GM18502 (cell line): ENCODE measurements around the gene COP1.
"Not testable (repeated sequence)": the region's sequence is repeated elsewhere in the genome, so short reads cannot be mapped to it uniquely, and the experiment has no call there.

Experiments
- ATAC-seq: cut with Tn5 transposase; IDR thresholded peaks from one replicate; pipeline ENCODE4 v1.9.1; 2021; ENCODE audit warnings: mild to moderate bottlenecking; ENCODE audit not compliant: unreplicated experiment, poor library complexity

The COP1 gene

GRCh38 chr1:176141449-176141848 lies 65.6 kb downstream of the COP1 start:
- no peak for ATAC-seq

- no peak for ATAC-seq
Observed at GRCh38 chr1:176136891-176137290, 70.2 kb downstream of the COP1 start.

- ATAC-seq: no peak
Observed at GRCh38 chr1:176134666-176135065, 72.4 kb downstream of the COP1 start.

- no peak for ATAC-seq
Observed at GRCh38 chr1:176122282-176122681, 84.8 kb downstream of the COP1 start.

- peak; percentile 63 for ATAC-seq
Observed at GRCh38 chr1:176119549-176119948, 87.5 kb downstream of the COP1 start.

GRCh38 chr1:176118985-176119384 lies 88.1 kb downstream of the COP1 start:
- no peak for ATAC-seq

GRCh38 chr1:176111835-176112234 lies 95.3 kb downstream of the COP1 start:
- no peak for ATAC-seq

- ATAC-seq: no peak
Observed at GRCh38 chr1:176110203-176110602, 96.9 kb downstream of the COP1 start.

- no peak for ATAC-seq
Observed at GRCh38 chr1:176102768-176103350, 104.2 kb downstream of the COP1 start.

GRCh38 chr1:176101951-176102642 lies 105.0 kb downstream of the COP1 start:
- ATAC-seq: no peak

- ATAC-seq: no peak
Observed at GRCh38 chr1:176098560-176098959, 108.5 kb downstream of the COP1 start.

- ATAC-seq: no peak
Observed at GRCh38 chr1:176096015-176096414, 111.1 kb downstream of the COP1 start.

GRCh38 chr1:176090766-176091165 lies 116.3 kb downstream of the COP1 start:
- ATAC-seq: no peak

GRCh38 chr1:176087746-176088145 lies 119.3 kb downstream of the COP1 start:
- ATAC-seq: not testable (repeated sequence)

GRCh38 chr1:176073524-176074157 lies 133.4 kb downstream of the COP1 start:
- ATAC-seq: peak; percentile 76

- ATAC-seq: no peak
Observed at GRCh38 chr1:176068901-176069300, 138.2 kb downstream of the COP1 start.

GRCh38 chr1:176068256-176068655 lies 138.8 kb downstream of the COP1 start:
- ATAC-seq: no peak

GRCh38 chr1:176066709-176067108 lies 140.4 kb downstream of the COP1 start:
- no peak for ATAC-seq

GRCh38 chr1:176058686-176059085 lies 148.4 kb downstream of the COP1 start:
- no peak for ATAC-seq

- no peak for ATAC-seq
Observed at GRCh38 chr1:176056312-176056711, 150.8 kb downstream of the COP1 start.

GRCh38 chr1:176055398-176055797 lies 151.7 kb downstream of the COP1 start:
- ATAC-seq: no peak
